ENCODE data around the gene SERPINA10.

Gene SERPINA10

GRCh38 chr14:94292872-94293577 lies at the start of gene SERPINA10:
Gene SERPINA10, minus strand, starts transcription at chr14:94293268. Its CDS starts 2,675 bp downstream, at chr14:94290593.
- DNase-seq (ENCODE audit: low spot score) (no peak), ATAC-seq (ENCODE audit: low read depth) (no peak)
- H3K36me3 ChIP-seq (ENCODE audit: low read depth): no peaks in the 10 kb centered on the region
- no peak within 1 kb of the TSS for H3K27ac ChIP-seq (ENCODE audit: poor library complexity, severe bottlenecking)
- no peaks in the 10 kb centered on the region for H3K4me1 ChIP-seq (ENCODE audit: insufficient read depth, poor library complexity, severe bottlenecking)
- no peaks in the 10 kb centered on the region for H3K27me3 ChIP-seq (ENCODE audit: insufficient read depth, poor library complexity, severe bottlenecking)
- H3K4me3 ChIP-seq (ENCODE audit: severe bottlenecking): no peak within 1 kb of the TSS
- H3K9me3 ChIP-seq (ENCODE audit: severe bottlenecking): no peaks in the 10 kb centered on the region
- no peak for TF ChIP-seq CTCF (IDR thresholded peaks at IDR 0.05; ENCODE audit: poor library complexity, severe bottlenecking)

DNA sequence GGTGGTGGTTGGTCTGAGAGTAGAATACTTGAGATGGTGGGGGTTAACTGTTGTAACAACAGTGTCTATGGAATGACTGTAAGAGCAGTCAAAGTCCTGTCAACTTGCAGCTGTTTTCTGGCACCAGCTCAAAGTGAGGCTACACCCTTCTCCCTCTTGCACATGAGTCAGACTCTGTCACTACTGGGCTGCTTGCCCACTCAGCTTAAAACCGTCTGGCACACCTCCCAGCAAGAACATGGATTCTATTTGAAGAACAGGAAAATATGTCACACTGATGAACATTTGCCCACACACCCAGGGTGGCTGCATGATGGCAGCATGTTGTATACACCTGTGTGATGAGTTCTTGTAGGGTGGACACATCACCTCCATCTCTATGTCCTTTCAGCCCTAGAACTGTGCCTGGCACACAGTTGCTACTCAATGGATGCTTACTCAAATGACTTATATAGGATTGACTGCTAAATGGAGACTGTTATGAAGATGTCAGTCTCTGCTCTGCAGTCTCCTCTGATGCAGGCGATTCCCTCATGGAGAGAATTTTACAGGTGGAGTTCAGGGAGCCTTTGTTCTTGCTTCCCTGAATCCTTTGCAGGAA lies 49.4 kb upstream of the SERPINA10 start:
- no peak for TF ChIP-seq CTCF (IDR thresholded peaks at IDR 0.05; ENCODE audit: poor library complexity, severe bottlenecking)
- H3K4me1 ChIP-seq (ENCODE audit: insufficient read depth, poor library complexity, severe bottlenecking): peaks cover 33% of the 10 kb centered on the region
- DNase-seq (ENCODE audit: low spot score): peak; percentile 98
- H3K9me3 ChIP-seq (ENCODE audit: severe bottlenecking): no peaks in the 10 kb centered on the region
- peak overlapping the region; percentile 41 for H3K27ac ChIP-seq (ENCODE audit: poor library complexity, severe bottlenecking)
- H3K27me3 ChIP-seq (ENCODE audit: insufficient read depth, poor library complexity, severe bottlenecking): no peaks in the 10 kb centered on the region
- no peaks in the 10 kb centered on the region for H3K36me3 ChIP-seq (ENCODE audit: low read depth)
- no peak overlapping the region for H3K4me3 ChIP-seq (ENCODE audit: severe bottlenecking)
- peak; percentile 86 for ATAC-seq (ENCODE audit: low read depth)

GRCh38 chr14:94341656-94342333 lies 48.7 kb upstream of the SERPINA10 start:
- no peak for TF ChIP-seq CTCF (IDR thresholded peaks at IDR 0.05; ENCODE audit: poor library complexity, severe bottlenecking)
- H3K36me3 ChIP-seq (ENCODE audit: low read depth): no peaks in the 10 kb centered on the region
- H3K4me1 ChIP-seq (ENCODE audit: insufficient read depth, poor library complexity, severe bottlenecking): peaks cover 37% of the 10 kb centered on the region
- ATAC-seq (ENCODE audit: low read depth) (no peak; the same call in 2 of the 3 replicates), DNase-seq (ENCODE audit: low spot score) (no peak)
- peak overlapping the region; percentile 41 for H3K27ac ChIP-seq (ENCODE audit: poor library complexity, severe bottlenecking)
- no peak overlapping the region for H3K4me3 ChIP-seq (ENCODE audit: severe bottlenecking)
- no peaks in the 10 kb centered on the region for H3K27me3 ChIP-seq (ENCODE audit: insufficient read depth, poor library complexity, severe bottlenecking)
- no peaks in the 10 kb centered on the region for H3K9me3 ChIP-seq (ENCODE audit: severe bottlenecking)

GRCh38 chr14:94340533-94340932 lies 47.5 kb upstream of the SERPINA10 start:
- Histone ChIP-seq H3K9me3 (ENCODE audit: severe bottlenecking) (no peaks in the 10 kb centered on the region), H3K27ac (ENCODE audit: poor library complexity, severe bottlenecking) (no peak overlapping the region), H3K27me3 (ENCODE audit: insufficient read depth, poor library complexity, severe bottlenecking) (no peaks in the 10 kb centered on the region), H3K4me3 (ENCODE audit: severe bottlenecking) (no peak overlapping the region), H3K4me1 (ENCODE audit: insufficient read depth, poor library complexity, severe bottlenecking) (peaks cover 34% of the 10 kb centered on the region), H3K36me3 (ENCODE audit: low read depth) (no peaks in the 10 kb centered on the region)
- no peak for DNase-seq (ENCODE audit: low spot score)
- TF ChIP-seq CTCF (IDR thresholded peaks at IDR 0.05; ENCODE audit: poor library complexity, severe bottlenecking): no peak
- no peak for ATAC-seq (ENCODE audit: low read depth)
